Measurements from ENCODE around the gene LGMN.
"Not testable (repeated sequence)": the region's sequence is repeated elsewhere in the genome, so short reads cannot be mapped to it uniquely, and the experiment has no call there.

The LGMN gene

GRCh38 chr14:92748259-92749016 lies at the start of gene LGMN:
Gene LGMN, minus strand, starts transcription at chr14:92748627. Its CDS starts 15,841 bp downstream, at chr14:92732786.
- peak; percentile 88 for DNase-seq (ENCODE audit: low spot score)

DNA sequence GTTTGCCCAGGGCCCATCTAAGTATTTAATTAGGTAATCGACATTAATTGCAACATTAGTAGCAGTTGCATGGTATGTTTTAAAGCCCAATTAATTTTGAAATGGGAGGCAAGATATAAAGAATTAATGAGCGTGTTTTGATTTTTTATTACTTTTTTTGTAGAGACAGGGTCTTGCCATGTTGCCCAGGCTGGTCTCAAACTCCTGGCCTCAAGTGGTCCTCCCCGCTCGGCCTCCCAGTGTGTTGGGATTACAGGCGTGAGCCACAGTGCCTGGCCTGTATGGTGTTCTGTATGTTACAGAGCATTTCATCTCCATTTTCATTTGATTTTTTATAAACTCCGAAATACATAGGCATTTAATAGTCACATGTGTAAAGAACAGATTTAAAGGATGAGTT lies 46.5 kb upstream of the LGMN start:
- no peak for DNase-seq (ENCODE audit: low spot score)

DNA sequence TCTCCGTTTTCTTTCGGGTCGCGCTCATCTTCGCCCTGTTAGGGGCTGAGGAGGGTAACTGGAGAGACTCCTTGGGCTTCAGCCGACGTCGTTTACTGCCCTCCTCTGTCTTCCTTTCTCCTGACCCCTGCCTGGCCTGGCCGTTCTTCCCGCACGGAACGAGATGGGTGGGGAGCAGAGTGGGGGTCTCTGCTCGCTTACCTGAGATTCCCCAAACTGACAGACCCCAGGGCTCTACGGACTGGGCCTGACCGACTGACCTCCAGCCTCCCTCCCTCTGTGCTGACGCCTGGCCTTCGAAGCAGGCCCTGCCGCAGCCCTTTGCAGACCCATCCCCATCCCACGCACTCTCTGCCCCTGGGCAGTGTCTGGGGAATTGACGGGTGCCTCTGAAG lies 46.1 kb upstream of the LGMN start:
- no peak for DNase-seq (ENCODE audit: low spot score)

- DNase-seq (ENCODE audit: low spot score): peak; percentile 97
These were observed 45.5 kb upstream of the LGMN start, which contains the start of gene GOLGA5 for GRCh38 chr14:92793709-92794546. Gene GOLGA5, plus strand, starts transcription at chr14:92794305. Its CDS starts 3,133 bp downstream, at chr14:92797438.

GRCh38 chr14:92792885-92793284 lies 44.5 kb upstream of the LGMN start:
- DNase-seq (ENCODE audit: low spot score): no peak

GRCh38 chr14:92789457-92790089 lies 41.1 kb upstream of the LGMN start:
- DNase-seq (ENCODE audit: low spot score): no peak

DNA sequence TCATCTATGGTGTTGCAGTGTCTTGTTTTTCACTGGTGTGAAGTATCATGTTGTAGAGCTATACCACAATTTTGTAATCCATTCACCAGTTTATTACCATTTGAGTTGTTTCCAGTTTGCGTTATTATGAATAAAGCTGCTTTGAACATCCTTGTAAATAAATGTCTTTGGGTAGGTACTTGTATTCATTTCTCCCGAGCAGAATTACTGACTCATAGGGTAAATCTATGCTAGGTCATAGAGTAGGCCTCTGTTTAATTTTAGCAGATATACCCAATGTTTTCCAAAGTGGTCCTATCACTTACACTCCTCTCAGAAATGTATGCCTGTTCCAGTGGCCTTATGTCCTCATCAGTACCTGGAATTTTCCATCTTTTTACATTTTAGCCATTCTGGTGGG lies 39.1 kb upstream of the LGMN start:
- DNase-seq (ENCODE audit: low spot score): no peak

DNA sequence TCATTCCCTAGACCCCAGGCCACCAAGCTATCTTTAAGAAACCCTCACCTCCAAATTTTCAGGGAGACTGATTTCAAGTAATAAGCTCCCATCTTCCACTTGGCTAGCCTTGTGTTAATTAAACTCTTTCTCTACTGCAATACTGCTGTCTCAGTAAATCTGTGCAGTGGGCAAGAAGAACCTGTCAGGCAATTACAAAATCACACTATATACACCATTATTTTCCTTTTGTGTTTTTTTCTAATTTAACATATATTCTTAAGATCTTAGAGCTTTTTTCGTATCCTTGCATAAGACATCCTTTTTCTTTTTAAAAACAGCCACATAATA lies 38.0 kb upstream of the LGMN start:
- DNase-seq (ENCODE audit: low spot score): no peak

DNA sequence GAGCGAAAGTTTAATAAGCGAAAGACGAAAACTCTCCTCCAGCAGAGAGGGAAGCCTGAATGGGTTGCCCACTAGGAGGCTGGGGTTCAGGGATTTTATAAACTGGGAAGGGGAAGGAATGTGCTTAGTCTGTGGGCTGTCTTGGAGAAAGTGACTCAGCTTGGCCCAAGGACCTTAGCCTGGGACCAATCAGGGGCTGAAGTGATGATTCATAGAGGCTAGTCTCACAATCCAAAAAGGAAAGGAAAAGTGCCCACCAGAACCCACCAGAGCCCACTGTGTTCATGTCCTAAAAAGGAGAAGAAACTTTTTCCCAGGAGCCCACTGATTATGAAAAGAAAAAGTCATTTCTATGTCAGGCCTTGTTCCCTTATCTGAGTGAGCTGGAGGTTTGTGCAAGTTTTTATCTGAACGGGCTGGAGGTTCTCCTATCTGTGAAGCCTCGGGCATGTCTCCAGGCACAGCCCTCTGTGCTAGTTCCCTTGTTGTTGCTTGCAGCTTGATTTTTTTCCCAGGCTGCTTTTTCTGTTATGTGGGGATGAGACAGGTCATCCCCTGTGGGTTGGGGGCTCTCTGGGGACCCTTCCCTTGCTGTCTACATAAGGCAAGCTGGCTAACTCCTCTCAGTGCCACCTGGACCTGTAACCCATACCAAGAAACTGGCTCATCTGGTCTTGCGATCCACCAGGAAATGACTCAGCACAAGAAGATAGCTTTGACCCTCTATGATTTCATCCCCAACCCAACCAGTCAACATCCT lies 37.4 kb upstream of the LGMN start:
- no peak for DNase-seq (ENCODE audit: low spot score)

GRCh38 chr14:92783813-92784431 lies 35.5 kb upstream of the LGMN start:
- DNase-seq (ENCODE audit: low spot score): peak; percentile 47

- DNase-seq (ENCODE audit: low spot score): no peak
These were observed 32.9 kb upstream of the LGMN start for GRCh38 chr14:92781350-92781749.

DNA sequence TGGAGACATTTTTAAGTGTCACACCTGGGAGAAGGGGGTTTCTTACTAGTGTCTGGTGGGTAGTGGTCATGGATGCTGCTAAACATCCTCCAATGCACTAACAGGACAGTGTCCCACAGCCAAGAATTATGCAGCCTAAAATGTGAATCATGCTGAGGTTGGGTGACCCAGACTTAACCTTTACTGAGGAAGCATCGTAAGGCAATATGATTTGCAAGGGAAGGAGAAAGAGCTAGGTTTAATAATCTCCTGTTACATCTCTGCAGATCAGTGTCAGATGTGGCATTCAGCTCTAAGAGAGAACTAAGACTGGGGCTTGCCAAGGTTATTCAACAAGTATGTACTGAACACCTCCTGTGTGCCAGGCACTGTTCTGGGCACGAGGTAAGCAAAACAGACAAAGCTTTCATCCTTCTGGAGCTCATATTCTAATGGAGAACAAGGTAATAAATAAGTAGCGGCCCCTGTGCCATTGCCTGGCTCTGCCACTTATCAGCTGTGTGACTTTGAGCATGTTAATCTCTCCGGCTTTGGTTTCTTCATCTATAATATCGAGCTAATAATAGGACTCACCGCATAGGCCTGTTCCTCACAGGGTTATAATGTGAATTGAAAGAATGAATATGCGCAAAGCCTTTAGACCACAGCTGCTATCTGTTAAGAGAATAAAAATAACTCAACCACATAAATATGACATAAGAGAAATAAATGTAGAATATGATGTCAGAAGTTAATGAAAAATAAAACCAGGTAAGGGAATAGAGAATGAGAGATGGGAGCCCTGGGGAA lies 32.2 kb upstream of the LGMN start:
- no peak for DNase-seq (ENCODE audit: low spot score)

DNA sequence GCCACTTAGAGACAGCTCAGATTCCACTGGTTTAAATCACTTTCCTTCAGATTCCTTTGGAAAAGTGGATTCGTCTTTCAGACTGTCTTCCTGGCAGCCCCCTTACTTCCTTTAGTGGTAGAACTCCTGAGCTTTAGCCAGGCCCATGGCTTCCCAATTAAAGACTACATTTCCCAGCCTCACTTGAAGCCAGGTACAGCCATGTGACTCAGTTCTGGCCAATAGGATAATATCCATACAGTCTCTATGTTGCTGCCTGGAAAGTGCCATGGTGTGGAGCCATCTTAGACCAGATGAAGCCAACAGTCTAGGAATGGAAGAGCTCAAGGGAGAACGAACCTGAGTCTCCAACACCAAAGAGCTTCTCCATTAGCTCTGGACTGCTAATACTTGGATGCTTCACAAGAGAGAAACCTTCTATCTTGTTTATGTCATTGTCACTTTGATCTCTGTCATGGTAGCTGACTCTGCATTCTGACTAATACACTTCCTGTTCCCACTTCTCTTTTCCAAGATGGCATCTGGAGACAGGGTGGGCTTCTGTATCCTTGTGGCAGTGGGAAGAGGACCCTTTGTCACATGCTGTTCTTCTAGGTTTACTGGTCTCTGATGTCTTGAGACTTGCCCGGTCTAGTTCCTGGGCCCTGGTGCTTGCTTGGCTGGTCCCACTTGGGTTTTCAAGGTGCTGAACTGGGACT lies 30.6 kb upstream of the LGMN start:
- DNase-seq (ENCODE audit: low spot score): not testable (repeated sequence)

DNA sequence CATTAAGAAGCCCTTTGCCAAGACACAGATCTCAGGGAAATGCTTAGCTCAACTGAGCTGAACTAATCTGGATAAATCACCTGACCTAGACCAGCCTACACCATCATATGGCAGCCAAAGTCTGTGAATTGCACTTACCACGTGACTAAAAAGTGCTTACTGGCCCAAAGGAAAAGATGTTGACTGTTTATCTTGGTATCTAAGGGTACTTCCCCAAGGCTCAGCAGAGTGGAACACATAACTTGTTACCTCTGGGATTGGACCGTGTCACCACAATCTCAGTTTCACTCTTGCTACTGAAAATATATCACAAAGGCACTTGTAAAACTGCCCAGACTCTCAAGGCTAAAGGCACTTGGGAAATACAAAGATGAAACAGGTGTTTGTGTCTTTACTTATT lies 26.9 kb upstream of the LGMN start:
- not testable (repeated sequence) for DNase-seq (ENCODE audit: low spot score)

GRCh38 chr14:92774572-92774971 lies 26.1 kb upstream of the LGMN start:
- no peak for DNase-seq (ENCODE audit: low spot score)

DNA sequence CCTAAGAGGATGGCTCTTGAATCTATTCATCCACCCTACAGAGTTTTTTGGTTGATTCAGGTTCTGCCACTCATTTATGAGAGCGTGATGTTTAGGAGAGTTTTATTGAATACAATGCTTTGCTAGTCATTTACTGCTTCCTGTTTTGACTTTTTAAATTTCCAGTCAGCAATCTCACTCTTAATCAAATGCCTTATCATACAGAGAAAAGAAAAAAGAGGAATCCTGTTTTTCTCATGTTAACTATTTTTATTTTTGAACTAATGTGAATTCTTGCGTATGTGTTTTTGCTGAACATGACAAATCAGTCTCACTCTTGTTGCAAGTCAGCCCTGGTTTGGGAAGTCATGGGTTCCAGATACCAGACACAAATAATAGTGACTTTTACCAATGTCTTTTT lies 22.1 kb upstream of the LGMN start:
- DNase-seq (ENCODE audit: low spot score): no peak

DNA sequence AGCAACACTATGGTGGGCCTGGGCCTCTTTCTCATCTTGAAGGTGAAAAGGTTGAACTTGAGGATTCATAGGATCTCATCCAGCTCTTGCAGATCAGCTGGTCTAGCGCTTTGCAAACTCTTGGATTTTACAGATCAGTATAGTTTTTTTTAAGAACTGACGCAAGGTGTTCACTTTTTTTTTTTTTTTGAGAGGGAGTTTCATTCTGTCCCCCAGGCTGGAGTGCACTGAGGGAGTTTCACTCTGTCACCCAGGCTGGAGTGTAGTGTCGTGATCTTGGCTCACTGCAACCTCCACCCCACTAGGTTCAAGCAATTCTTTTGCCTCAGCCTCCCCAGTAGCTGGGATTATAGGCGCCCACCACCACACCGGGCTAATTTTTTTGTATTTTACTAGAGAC lies 20.4 kb upstream of the LGMN start:
- no peak for DNase-seq (ENCODE audit: low spot score)

DNA sequence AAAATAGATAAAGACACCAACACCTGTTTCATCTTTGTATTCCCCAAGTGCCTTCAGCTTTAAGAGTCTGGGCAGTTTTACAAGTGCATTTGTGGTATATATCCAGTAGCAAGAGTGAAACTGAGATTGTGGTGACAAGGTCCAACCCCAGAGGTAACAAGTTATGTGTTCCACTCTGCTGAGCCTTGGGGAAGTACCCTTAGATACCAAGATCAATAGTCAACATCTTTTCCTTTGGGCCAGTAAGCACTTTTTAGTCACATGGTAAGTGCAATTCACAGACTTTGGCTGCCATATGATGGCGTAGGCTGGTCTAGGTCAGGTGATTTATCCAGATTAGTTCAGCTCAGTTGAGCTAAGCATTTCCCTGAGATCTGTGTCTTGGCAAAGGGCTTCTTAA lies 19.8 kb upstream of the LGMN start:
- peak; percentile 5 for DNase-seq (ENCODE audit: low spot score)

- DNase-seq (ENCODE audit: low spot score): not testable (repeated sequence)
These were observed 15.5 kb upstream of the LGMN start for GRCh38 chr14:92763666-92764631.

Measured in CD4-positive, alpha-beta T cell treated with Interleukin-6 at 100 ng/mL for 8 hours (primary cell).